ENCODE data around the gene CPHXL2.

DNA sequence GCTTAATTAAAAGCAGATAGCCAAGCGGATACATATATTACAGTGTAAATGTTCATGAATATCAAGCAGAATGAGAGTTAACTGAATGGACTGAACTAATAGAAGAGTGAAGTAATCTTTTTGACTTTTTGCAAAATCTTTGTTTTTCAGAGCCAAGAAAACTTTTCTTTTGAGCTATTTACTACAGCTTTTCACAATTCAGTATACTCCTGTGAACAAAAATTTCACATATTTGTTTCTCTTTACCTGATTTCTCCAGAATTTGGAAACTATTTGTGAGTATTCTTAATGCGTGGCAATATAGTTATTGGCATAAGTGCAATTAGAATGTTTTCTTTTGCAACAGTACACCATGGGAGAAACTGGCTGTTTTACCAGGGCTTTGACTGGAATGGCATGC, 33.5 kb upstream of the CPHXL2 start:
- TF ChIP-seq, protein P1, sequence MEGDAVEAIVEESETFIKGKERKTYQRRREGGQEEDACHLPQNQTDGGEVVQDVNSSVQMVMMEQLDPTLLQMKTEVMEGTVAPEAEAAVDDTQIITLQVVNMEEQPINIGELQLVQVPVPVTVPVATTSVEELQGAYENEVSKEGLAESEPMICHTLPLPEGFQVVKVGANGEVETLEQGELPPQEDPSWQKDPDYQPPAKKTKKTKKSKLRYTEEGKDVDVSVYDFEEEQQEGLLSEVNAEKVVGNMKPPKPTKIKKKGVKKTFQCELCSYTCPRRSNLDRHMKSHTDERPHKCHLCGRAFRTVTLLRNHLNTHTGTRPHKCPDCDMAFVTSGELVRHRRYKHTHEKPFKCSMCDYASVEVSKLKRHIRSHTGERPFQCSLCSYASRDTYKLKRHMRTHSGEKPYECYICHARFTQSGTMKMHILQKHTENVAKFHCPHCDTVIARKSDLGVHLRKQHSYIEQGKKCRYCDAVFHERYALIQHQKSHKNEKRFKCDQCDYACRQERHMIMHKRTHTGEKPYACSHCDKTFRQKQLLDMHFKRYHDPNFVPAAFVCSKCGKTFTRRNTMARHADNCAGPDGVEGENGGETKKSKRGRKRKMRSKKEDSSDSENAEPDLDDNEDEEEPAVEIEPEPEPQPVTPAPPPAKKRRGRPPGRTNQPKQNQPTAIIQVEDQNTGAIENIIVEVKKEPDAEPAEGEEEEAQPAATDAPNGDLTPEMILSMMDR (IDR thresholded peaks at IDR 0.05; ENCODE audit: low read depth, low read length, missing input control): no peak
- TF ChIP-seq, protein P2, sequence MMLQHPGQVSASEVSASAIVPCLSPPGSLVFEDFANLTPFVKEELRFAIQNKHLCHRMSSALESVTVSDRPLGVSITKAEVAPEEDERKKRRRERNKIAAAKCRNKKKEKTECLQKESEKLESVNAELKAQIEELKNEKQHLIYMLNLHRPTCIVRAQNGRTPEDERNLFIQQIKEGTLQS (IDR thresholded peaks at IDR 0.05): no peak
- TF ChIP-seq, protein P3, sequence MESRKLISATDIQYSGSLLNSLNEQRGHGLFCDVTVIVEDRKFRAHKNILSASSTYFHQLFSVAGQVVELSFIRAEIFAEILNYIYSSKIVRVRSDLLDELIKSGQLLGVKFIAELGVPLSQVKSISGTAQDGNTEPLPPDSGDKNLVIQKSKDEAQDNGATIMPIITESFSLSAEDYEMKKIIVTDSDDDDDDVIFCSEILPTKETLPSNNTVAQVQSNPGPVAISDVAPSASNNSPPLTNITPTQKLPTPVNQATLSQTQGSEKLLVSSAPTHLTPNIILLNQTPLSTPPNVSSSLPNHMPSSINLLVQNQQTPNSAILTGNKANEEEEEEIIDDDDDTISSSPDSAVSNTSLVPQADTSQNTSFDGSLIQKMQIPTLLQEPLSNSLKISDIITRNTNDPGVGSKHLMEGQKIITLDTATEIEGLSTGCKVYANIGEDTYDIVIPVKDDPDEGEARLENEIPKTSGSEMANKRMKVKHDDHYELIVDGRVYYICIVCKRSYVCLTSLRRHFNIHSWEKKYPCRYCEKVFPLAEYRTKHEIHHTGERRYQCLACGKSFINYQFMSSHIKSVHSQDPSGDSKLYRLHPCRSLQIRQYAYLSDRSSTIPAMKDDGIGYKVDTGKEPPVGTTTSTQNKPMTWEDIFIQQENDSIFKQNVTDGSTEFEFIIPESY (IDR thresholded peaks at IDR 0.05): no peak
